AML-193 (cell line): ENCODE measurements around the gene USP13.

ENCODE experiments used
- DNase-seq, 2 experiments: peaks; one replicate each; lab custom pipeline; 2025; lab: John Stamatoyannopoulos, UW

USP13 gene

GRCh38 chr3:179796421-179796820, 143.6 kb downstream of the USP13 start:
- no peak for DNase-seq

- no peak for DNase-seq
Measured at GRCh38 chr3:179797192-179797591, 144.4 kb downstream of the USP13 start.

- DNase-seq: peak; percentile 81 to 83
Measured at GRCh38 chr3:179801263-179801662, 148.4 kb downstream of the USP13 start.

GRCh38 chr3:179801856-179802255, 149.0 kb downstream of the USP13 start:
- DNase-seq: no peak

GRCh38 chr3:179806177-179806576, 153.3 kb downstream of the USP13 start:
- no peak for DNase-seq

- DNase-seq: no peak
Measured at GRCh38 chr3:179807588-179807987, 154.7 kb downstream of the USP13 start.

GRCh38 chr3:179809639-179810038, 156.8 kb downstream of the USP13 start:
- DNase-seq: no peak

- peak; percentile 83 to 93 for DNase-seq
Measured at GRCh38 chr3:179811321-179812095, 158.7 kb downstream of the USP13 start.

- no peak for DNase-seq
Measured at GRCh38 chr3:179812096-179812382, 159.2 kb downstream of the USP13 start.

- no peak for DNase-seq
Measured at GRCh38 chr3:179819379-179819778, 166.5 kb downstream of the USP13 start.

- no peak for DNase-seq
Measured at GRCh38 chr3:179822296-179822695, 169.5 kb downstream of the USP13 start.

GRCh38 chr3:179825527-179826246, 172.8 kb downstream of the USP13 start:
- DNase-seq: no peak

- no peak for DNase-seq
Measured at GRCh38 chr3:179826247-179826637, 173.4 kb downstream of the USP13 start.

GRCh38 chr3:179828738-179829137, 175.9 kb downstream of the USP13 start:
- DNase-seq: no peak

GRCh38 chr3:179829401-179829800, 176.6 kb downstream of the USP13 start:
- no peak for DNase-seq

GRCh38 chr3:179832333-179832854, 179.6 kb downstream of the USP13 start:
- DNase-seq: no peak

GRCh38 chr3:179833294-179833693, 180.5 kb downstream of the USP13 start:
- DNase-seq: no peak

- DNase-seq: no peak
Measured at GRCh38 chr3:179837374-179837773, 184.5 kb downstream of the USP13 start.
